Measurements from ENCODE around the gene MTF2. TPM values are rescaled to one million over a fixed set of nuclear protein-coding genes. Genes with fewer than 3 reads are reported as not detected.
"Not testable (repeated sequence)": the region's sequence is repeated elsewhere in the genome, so short reads cannot be mapped to it uniquely, and the experiment has no call there.

Gene MTF2
- total and polyA plus RNA-seq, 4 donors: 3.2 to 17.8 (median 12.6) TPM

- no peak overlapping the region for H3K9ac ChIP-seq (ENCODE audit: low read depth in 1 of 2, low read length in 2 of 2)
- no peaks in the 10 kb centered on the region for H3K27me3 ChIP-seq (ENCODE audit: control insufficient read depth in 4 of 4, insufficient read depth in 4 of 4, low read length in 3 of 4)
- 74% methylated on average over 3 of the region's 3 CpGs for WGBS
- H3K4me1 ChIP-seq (ENCODE audit: control insufficient read depth in 4 of 4, insufficient read depth in 4 of 4, low read length in 3 of 4): no peaks in the 10 kb centered on the region
- H3K27ac ChIP-seq (ENCODE audit: low read depth in 1 of 2, low read length in 2 of 2): no peak overlapping the region
- TF ChIP-seq GABPA (IDR thresholded peaks at IDR 0.05 in 1 of 2, conservative IDR thresholded peaks at IDR 0.05 in 1 of 2) (no peak), ATF3 (IDR thresholded peaks at IDR 0.05) (no peak), EGR1 (IDR thresholded peaks at IDR 0.05; ENCODE audit: low read depth in 2 of 2) (no peak), SP1 (IDR thresholded peaks at IDR 0.05) (no peak), JUND (IDR thresholded peaks at IDR 0.05) (no peak), CTCF (IDR thresholded peaks at IDR 0.05; ENCODE audit: low read depth, low read length, missing input control) (no peak), HNF4G (IDR thresholded peaks at IDR 0.05) (no peak), MAX (IDR thresholded peaks at IDR 0.05) (no peak), RAD21 (IDR thresholded peaks at IDR 0.05) (no peak), REST (IDR thresholded peaks at IDR 0.05) (no peak)
- H3K4me3 ChIP-seq (ENCODE audit: low read depth in 1 of 3, low read length in 3 of 3): no peak overlapping the region
- H3K36me3 ChIP-seq (ENCODE audit: control insufficient read depth in 4 of 4, insufficient read depth in 3 of 4, low read depth in 1 of 4, low read length in 3 of 4): no peaks in the 10 kb centered on the region
- DNase-seq (ENCODE audit: low spot score): no peak
- H3K9me3 ChIP-seq (ENCODE audit: control insufficient read depth in 4 of 4, low read length in 3 of 4): no peaks in the 10 kb centered on the region
Observed at GRCh38 chr1:93029317-93029716, 49.8 kb upstream of the MTF2 start.

- 89% methylated on average over 4 of the region's 4 CpGs for WGBS
- not testable (repeated sequence) for H3K9ac ChIP-seq (ENCODE audit: low read depth in 1 of 2, low read length in 2 of 2); H3K27me3 ChIP-seq (ENCODE audit: control insufficient read depth in 4 of 4, insufficient read depth in 4 of 4, low read length in 3 of 4); H3K36me3 ChIP-seq (ENCODE audit: control insufficient read depth in 4 of 4, insufficient read depth in 3 of 4, low read depth in 1 of 4, low read length in 3 of 4); H3K4me3 ChIP-seq (ENCODE audit: low read depth in 1 of 3, low read length in 3 of 3); DNase-seq (ENCODE audit: low spot score); H3K9me3 ChIP-seq (ENCODE audit: control insufficient read depth in 4 of 4, low read length in 3 of 4); H3K27ac ChIP-seq (ENCODE audit: low read depth in 1 of 2, low read length in 2 of 2); H3K4me1 ChIP-seq (ENCODE audit: control insufficient read depth in 4 of 4, insufficient read depth in 4 of 4, low read length in 3 of 4)
Observed at GRCh38 chr1:93030191-93030590, 48.9 kb upstream of the MTF2 start.

GRCh38 chr1:93031711-93032110, 47.4 kb upstream of the MTF2 start:
- Histone ChIP-seq H3K9me3 (ENCODE audit: control insufficient read depth in 4 of 4, low read length in 3 of 4) (no peaks in the 10 kb centered on the region), H3K9ac (ENCODE audit: low read depth in 1 of 2, low read length in 2 of 2) (no peak overlapping the region), H3K27me3 (ENCODE audit: control insufficient read depth in 4 of 4, insufficient read depth in 4 of 4, low read length in 3 of 4) (no peaks in the 10 kb centered on the region), H3K4me1 (ENCODE audit: control insufficient read depth in 4 of 4, insufficient read depth in 4 of 4, low read length in 3 of 4) (no peaks in the 10 kb centered on the region), H3K27ac (ENCODE audit: low read depth in 1 of 2, low read length in 2 of 2) (no peak overlapping the region), H3K36me3 (ENCODE audit: control insufficient read depth in 4 of 4, insufficient read depth in 3 of 4, low read depth in 1 of 4, low read length in 3 of 4) (no peaks in the 10 kb centered on the region), H3K4me3 (ENCODE audit: low read depth in 1 of 3, low read length in 3 of 3) (no peak overlapping the region)
- DNase-seq (ENCODE audit: low spot score): no peak
- WGBS: 78% methylated on average over 3 of the region's 3 CpGs
- TF ChIP-seq TAF1 (conservative IDR thresholded peaks at IDR 0.05) (no peak), YY1 (IDR thresholded peaks at IDR 0.05) (no peak), NR2F2 (IDR thresholded peaks at IDR 0.05) (no peak), JUND (IDR thresholded peaks at IDR 0.05) (no peak), MAX (IDR thresholded peaks at IDR 0.05) (no peak), GABPA (IDR thresholded peaks at IDR 0.05 in 1 of 2, conservative IDR thresholded peaks at IDR 0.05 in 1 of 2) (no peak), ATF3 (IDR thresholded peaks at IDR 0.05) (no peak), CTCF (IDR thresholded peaks at IDR 0.05; ENCODE audit: low read depth, low read length, missing input control) (no peak), HNF4G (IDR thresholded peaks at IDR 0.05) (no peak), REST (IDR thresholded peaks at IDR 0.05) (no peak), FOXA2 (IDR thresholded peaks at IDR 0.05) (no peak), SP1 (IDR thresholded peaks at IDR 0.05) (no peak)

Data from liver (tissue), 9 donors.